HepG2 (cell line): ENCODE measurements around the gene ANO2. TPM values are rescaled to one million over a fixed set of nuclear protein-coding genes. Genes with fewer than 3 reads are reported as not detected.

ENCODE experiments used
- polyA plus RNA-seq, 8 experiments: library from polyadenylated mRNA; depleted of rRNA in 3 of 8; stranded (reverse) in 7 of 8; unstranded in 1 of 8; fragments of >200 nt; fragmentation: Illumina TruSeq in 4 of 8; extraction: Trizol in 4 of 8; gene quantifications; 2 replicates each; pipeline versions ENCODE4 v1.2.1 to v1.2.3, GENCODE V29; 2011 to 2016; ENCODE audit warnings: low read depth in 4 of 8, missing spikeins in 1 of 8, mixed read lengths in 1 of 8; ENCODE audit not compliant: insufficient read depth in 1 of 8
- small RNA-seq, 3 experiments: library from RNA; depleted of rRNA; stranded (forward); fragments of <200 nt; gene quantifications; one replicate each; pipeline ENCODE3, GENCODE V24; 2012; ENCODE audit warnings: low read depth in 2 of 3, low replicate concordance in 1 of 3; ENCODE audit not compliant: insufficient read length in 3 of 3, insufficient read depth in 2 of 3
- total RNA-seq, 5 experiments: library from RNA; depleted of rRNA; stranded (reverse); fragments of >200 nt; fragmentation: Illumina TruSeq; extraction: Trizol; gene quantifications; 2 replicates each; pipeline ENCODE4 v1.2.3, GENCODE V29; 2016; ENCODE audit warnings: low read depth in 1 of 5

The ANO2 gene
- total and polyA plus RNA-seq, 2 of the 13 experiments (the other 11 are each of a cell fraction or from before 2014, with no cell fraction given), result 0.18 TPM; not detected in 1

Small RNAs within 50 kb of the gene (small RNA-seq; reads per million reads assigned to genes)
- 0 reads per million in 3 experiments for gene AC137627.1

Other genes starting within 250 kb of the ANO2 start
- gene VWF, start 179.4 kb upstream of the ANO2 start, total RNA-seq (2016; rRNA removed; fragmentation: Illumina TruSeq; extraction: Trizol), result 0.20 and 0.22 TPM in 2 replicates
- gene VWF, start 179.4 kb upstream of the ANO2 start, polyA plus RNA-seq (2011; rRNA removed), result 0.25 and 0.63 TPM in 2 replicates